M059J (cell line): ENCODE data around the gene MPP7. TPM values are rescaled to one million over a fixed set of nuclear protein-coding genes. Genes with fewer than 3 reads are reported as not detected.
"Not testable (repeated sequence)": the region's sequence is repeated elsewhere in the genome, so short reads cannot be mapped to it uniquely, and the experiment has no call there.

ENCODE experiments used
- DNase-seq: peaks from one replicate; pipeline ENCODE4 v3.0.0-alpha.2; 2012; ENCODE audit warnings: low read depth
- total RNA-seq: library from RNA; depleted of rRNA; stranded (reverse); fragments of >200 nt; shearing (Covaris generic); gene quantifications from 2 replicates; pipeline ENCODE4 v1.2.3, GENCODE V29; 2014; rRNA removed

MPP7 gene
- total RNA-seq = 0.94 and 1.7 TPM in 2 replicates

GRCh38 chr10:28302638-28303488 lies at the start of gene MPP7:
Gene MPP7 (minus strand): TSS chr10:28303064. CDS start chr10:28238604, 64,460 bp downstream.
- peak; percentile 93 for DNase-seq

- no peak for DNase-seq
These were observed 47.0 kb upstream of the MPP7 start for GRCh38 chr10:28349892-28350291.

GRCh38 chr10:28343987-28344895 lies 41.4 kb upstream of the MPP7 start:
- no peak for DNase-seq

- no peak for DNase-seq
These were observed 40.4 kb upstream of the MPP7 start for GRCh38 chr10:28343252-28343651.

GRCh38 chr10:28341679-28342078 lies 38.8 kb upstream of the MPP7 start:
- not testable (repeated sequence) for DNase-seq

- no peak for DNase-seq
These were observed 29.9 kb upstream of the MPP7 start for GRCh38 chr10:28332726-28333125.

- DNase-seq = peak; percentile 76
These were observed 29.0 kb upstream of the MPP7 start for GRCh38 chr10:28331841-28332240.

GRCh38 chr10:28331066-28331465 lies 28.2 kb upstream of the MPP7 start:
- DNase-seq = no peak

GRCh38 chr10:28328346-28328745 lies 25.5 kb upstream of the MPP7 start:
- DNase-seq = no peak

GRCh38 chr10:28327491-28327880 lies 24.6 kb upstream of the MPP7 start:
- peak; percentile 36 for DNase-seq

- peak; percentile 63 for DNase-seq
These were observed 23.9 kb upstream of the MPP7 start for GRCh38 chr10:28326516-28327490.

GRCh38 chr10:28320799-28321198 lies 17.9 kb upstream of the MPP7 start:
- DNase-seq = no peak

- no peak for DNase-seq
These were observed 17.2 kb upstream of the MPP7 start for GRCh38 chr10:28320090-28320489.

GRCh38 chr10:28319061-28319460 lies 16.2 kb upstream of the MPP7 start:
- not testable (repeated sequence) for DNase-seq

- no peak for DNase-seq
These were observed 15.8 kb upstream of the MPP7 start for GRCh38 chr10:28318626-28319025.

GRCh38 chr10:28317760-28318159 lies 14.9 kb upstream of the MPP7 start:
- no peak for DNase-seq

GRCh38 chr10:28316696-28317095 lies 13.8 kb upstream of the MPP7 start:
- DNase-seq = no peak

GRCh38 chr10:28315140-28315539 lies 12.3 kb upstream of the MPP7 start:
- DNase-seq = no peak

- no peak for DNase-seq
These were observed 11.3 kb upstream of the MPP7 start for GRCh38 chr10:28314211-28314610.

- DNase-seq = peak; percentile 18
These were observed 9.7 kb upstream of the MPP7 start for GRCh38 chr10:28312572-28312971.

- no peak for DNase-seq
These were observed 8.2 kb upstream of the MPP7 start for GRCh38 chr10:28311104-28311503.
